Measurements from ENCODE around the gene DMP1. TPM values are rescaled to one million over a fixed set of nuclear protein-coding genes. Genes with fewer than 3 reads are reported as not detected.
A peak's percentile ranks its signal among the peaks of the same experiment; 100 is the strongest.

The DMP1 gene
- total and polyA plus RNA-seq, 2 donors (not counting 3 experiments of a cell fraction or from before 2014, with no cell fraction given): not detected

DNA sequence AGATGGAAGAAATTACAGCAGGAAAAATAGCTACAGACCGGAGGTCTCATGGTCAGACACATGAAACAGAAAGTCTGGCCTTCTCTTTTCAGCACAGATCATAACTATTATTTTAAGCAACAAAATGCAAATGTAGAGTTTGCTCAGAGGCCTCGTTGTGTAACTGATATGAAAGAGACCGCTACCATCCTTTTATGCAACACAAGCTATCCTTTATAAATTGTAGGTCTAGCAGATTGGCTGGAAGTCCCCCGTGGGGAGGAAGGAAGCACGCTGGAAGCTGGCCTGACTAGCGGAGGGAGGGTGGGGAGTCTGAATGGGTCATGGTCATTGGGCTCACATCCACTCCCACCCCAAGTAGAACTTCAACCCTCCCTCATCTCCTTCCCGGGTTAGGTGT lies 27.7 kb downstream of the DMP1 start:
- FAIRE-seq: no peak
- Histone ChIP-seq H3K4me1 (ENCODE audit: control insufficient read depth, extremely low read depth, insufficient read depth, low read length) (no peaks in the 10 kb centered on the region), H4K20me1 (replicated peaks; ENCODE audit: control insufficient read depth, extremely low read depth, insufficient read depth, low read length) (no peaks in the 10 kb centered on the region), H2AFZ (ENCODE audit: low read depth, low read length) (no peak overlapping the region), H3K9ac (replicated peaks; ENCODE audit: extremely low read depth, insufficient read depth, low read length) (no peak overlapping the region), H3K9me1 (replicated peaks; ENCODE audit: control insufficient read depth, extremely low read depth, insufficient read depth, low read length) (no peaks in the 10 kb centered on the region), H3K9me3 (replicated peaks; ENCODE audit: control insufficient read depth, insufficient read depth, low read length) (no peaks in the 10 kb centered on the region), H3K27ac (ENCODE audit: insufficient read depth, low read depth, low read length) (no peak overlapping the region), H3K79me2 (ENCODE audit: control insufficient read depth, insufficient read depth, low read length) (no peaks in the 10 kb centered on the region), H3K27me3 (ENCODE audit: control insufficient read depth in 2 of 2, insufficient read depth in 2 of 2, low read length in 2 of 2) (no peaks in the 10 kb centered on the region), H3K36me3 (ENCODE audit: control insufficient read depth in 2 of 2, extremely low read depth in 1 of 2, insufficient read depth in 2 of 2, low read length in 2 of 2) (no peaks in the 10 kb centered on the region), H3K4me2 (ENCODE audit: insufficient read depth, low read length) (no peak overlapping the region), H3K4me3 (replicated peaks in 1 of 3; ENCODE audit: insufficient read depth in 1 of 3, low read depth in 1 of 3, low read length in 3 of 3) (no peak overlapping the region)
- DNase-seq (ENCODE audit: low read depth, low spot score): no peak
- TF ChIP-seq GATA2 (IDR thresholded peaks at IDR 0.05; ENCODE audit: insufficient read depth, insufficient read length, low read depth, low read length) (no peak), MYC (IDR thresholded peaks at IDR 0.05; ENCODE audit: low read depth, low read length) (no peak)
- ChIA-PET POLR2A (no interaction called here), CTCF (interaction anchor here (0.7 to 2.8 kb wide), 10 partner anchors 14 to 534 kb away, joined by 3 to 19 read pairs (median 4); no protein-coding TSS in a partner anchor)
- BruUV-seq (replicated peaks): no TSS peak
- intact Hi-C loops (cut with micrococcal nuclease): loop anchor here (2.0 to 5.0 kb wide), 3 partner anchors 295 to 325 kb away; no protein-coding TSS in a partner anchor
- dilution Hi-C loops (cut with MboI; ENCODE audit: extremely low pct_ligation_motif_present, low sequenced_read_pairs): no loop called here

GRCh38 chr4:87679449-87680169 lies 29.5 kb downstream of the DMP1 start:
- H3K9ac ChIP-seq (replicated peaks; ENCODE audit: extremely low read depth, insufficient read depth, low read length): no peak overlapping the region
- no peak overlapping the region for H3K27ac ChIP-seq (ENCODE audit: insufficient read depth, low read depth, low read length)
- no peak overlapping the region for H3K4me3 ChIP-seq (replicated peaks in 1 of 3; ENCODE audit: insufficient read depth in 1 of 3, low read depth in 1 of 3, low read length in 3 of 3)
- intact Hi-C loops (cut with micrococcal nuclease): loop anchor here (1.0 to 5.0 kb wide), 7 partner anchors 136 to 533 kb away; no protein-coding TSS in a partner anchor
- peak; percentile 70 for FAIRE-seq
- H3K9me1 ChIP-seq (replicated peaks; ENCODE audit: control insufficient read depth, extremely low read depth, insufficient read depth, low read length): no peaks in the 10 kb centered on the region
- H3K4me2 ChIP-seq (ENCODE audit: insufficient read depth, low read length): no peak overlapping the region
- H4K20me1 ChIP-seq (replicated peaks; ENCODE audit: control insufficient read depth, extremely low read depth, insufficient read depth, low read length): no peaks in the 10 kb centered on the region
- no peaks in the 10 kb centered on the region for H3K4me1 ChIP-seq (ENCODE audit: control insufficient read depth, extremely low read depth, insufficient read depth, low read length)
- TF ChIP-seq, protein P1, sequence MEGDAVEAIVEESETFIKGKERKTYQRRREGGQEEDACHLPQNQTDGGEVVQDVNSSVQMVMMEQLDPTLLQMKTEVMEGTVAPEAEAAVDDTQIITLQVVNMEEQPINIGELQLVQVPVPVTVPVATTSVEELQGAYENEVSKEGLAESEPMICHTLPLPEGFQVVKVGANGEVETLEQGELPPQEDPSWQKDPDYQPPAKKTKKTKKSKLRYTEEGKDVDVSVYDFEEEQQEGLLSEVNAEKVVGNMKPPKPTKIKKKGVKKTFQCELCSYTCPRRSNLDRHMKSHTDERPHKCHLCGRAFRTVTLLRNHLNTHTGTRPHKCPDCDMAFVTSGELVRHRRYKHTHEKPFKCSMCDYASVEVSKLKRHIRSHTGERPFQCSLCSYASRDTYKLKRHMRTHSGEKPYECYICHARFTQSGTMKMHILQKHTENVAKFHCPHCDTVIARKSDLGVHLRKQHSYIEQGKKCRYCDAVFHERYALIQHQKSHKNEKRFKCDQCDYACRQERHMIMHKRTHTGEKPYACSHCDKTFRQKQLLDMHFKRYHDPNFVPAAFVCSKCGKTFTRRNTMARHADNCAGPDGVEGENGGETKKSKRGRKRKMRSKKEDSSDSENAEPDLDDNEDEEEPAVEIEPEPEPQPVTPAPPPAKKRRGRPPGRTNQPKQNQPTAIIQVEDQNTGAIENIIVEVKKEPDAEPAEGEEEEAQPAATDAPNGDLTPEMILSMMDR (IDR thresholded peaks at IDR 0.05; ENCODE audit: extremely low read depth in 1 of 2, insufficient read depth in 1 of 2, low read depth in 1 of 2, low read length in 2 of 2): peak; percentile 61 to 76
- TF ChIP-seq FOS (IDR thresholded peaks at IDR 0.05; ENCODE audit: borderline replicate concordance, insufficient read depth, low read length): no peak
- no TSS peak for BruUV-seq (replicated peaks)
- H3K27me3 ChIP-seq (ENCODE audit: control insufficient read depth in 2 of 2, insufficient read depth in 2 of 2, low read length in 2 of 2): no peaks in the 10 kb centered on the region
- no peaks in the 10 kb centered on the region for H3K36me3 ChIP-seq (ENCODE audit: control insufficient read depth in 2 of 2, extremely low read depth in 1 of 2, insufficient read depth in 2 of 2, low read length in 2 of 2)
- peak; percentile 52 for DNase-seq (ENCODE audit: low read depth, low spot score)
- ChIA-PET CTCF (interaction anchor here (0.7 to 2.2 kb wide), 10 partner anchors 9 to 532 kb away, joined by 3 to 26 read pairs (median 4); no protein-coding TSS in a partner anchor), POLR2A (interaction anchor here (0.6 kb wide), 1 partner anchor 169 kb away, joined by 3 read pairs; no protein-coding TSS in a partner anchor)
- no peaks in the 10 kb centered on the region for H3K79me2 ChIP-seq (ENCODE audit: control insufficient read depth, insufficient read depth, low read length)
- no peak overlapping the region for H2AFZ ChIP-seq (ENCODE audit: low read depth, low read length)
- H3K9me3 ChIP-seq (replicated peaks; ENCODE audit: control insufficient read depth, insufficient read depth, low read length): no peaks in the 10 kb centered on the region
- dilution Hi-C loops (cut with MboI; ENCODE audit: extremely low pct_ligation_motif_present, low sequenced_read_pairs): no loop called here

Measured in endothelial cell of umbilical vein (primary cell).